Heart right ventricle (tissue), 16 donors: Measurements from ENCODE around the gene FN3K. TPM values are rescaled to one million over a fixed set of nuclear protein-coding genes. Genes with fewer than 3 reads are reported as not detected.

ENCODE experiments used
- ATAC-seq, 8 donors: fragments of 200-7000 bp; cut with Tn5 transposase; one replicate each; pipeline ENCODE4 v1.9.1; 2020; ENCODE audit warnings: mild to moderate bottlenecking in 8 of 8, moderate library complexity in 8 of 8, moderate number of reproducible peaks in 1 of 8
- DNase-seq, 2 donors: peaks; one replicate each; pipeline ENCODE4 v3.0.0-alpha.2; 2020
- H3K27ac ChIP-seq, 10 donors: fragments of 200-600 bp; sonication (generic) in 2 of 10; one replicate each; pipeline versions ENCODE4 v1.5.0 to v1.8.0; 2020 to 2022; ENCODE audit warnings: mild to moderate bottlenecking in 3 of 10
- H3K27me3 ChIP-seq, 7 donors: fragments of 200-600 bp; one replicate each; pipeline ENCODE4 v1.8.0; 2021 to 2022; ENCODE audit warnings: mild to moderate bottlenecking in 2 of 7
- H3K36me3 ChIP-seq, 9 donors: fragments of 200-600 bp; sonication (generic) in 1 of 9; one replicate each; pipeline versions ENCODE4 v1.5.0 to v1.8.0; 2020 to 2022; ENCODE audit warnings: mild to moderate bottlenecking in 2 of 9
- H3K4me1 ChIP-seq, 9 donors: fragments of 200-600 bp; sonication (generic) in 1 of 9; one replicate each; pipeline versions ENCODE4 v1.5.0 to v1.8.0; 2020 to 2022; ENCODE audit warnings: mild to moderate bottlenecking in 4 of 9
- H3K4me3 ChIP-seq, 10 donors: fragments of 200-600 bp; sonication (generic) in 2 of 10; one replicate each; pipeline versions ENCODE4 v1.5.0 to v1.8.0; 2020 to 2022; ENCODE audit warnings: mild to moderate bottlenecking in 7 of 10, moderate library complexity in 2 of 10
- H3K9me3 ChIP-seq, 11 donors: fragments of 200-600 bp in 10 of 11; sonication (generic) in 2 of 11; one replicate each; pipeline versions ENCODE4 v1.5.0 to v1.8.0; 2013 to 2022; ENCODE audit warnings: mild to moderate bottlenecking in 2 of 11, control low read depth in 1 of 11, moderate library complexity in 1 of 11
- WGBS, 2 donors: extraction: QIAGEN DNeasy Blood & Tissue Kit; methylation state at CpG; one replicate each; pipeline ENCODE4 v1.1.7; 2013; ENCODE audit warnings: inconsistent platforms in 1 of 2; 5-methylcytosine and 5-hydroxymethylcytosine counted together
- intact Hi-C, 10 donors: fragments of 100-400 bp; cut with DNase I; formaldehyde crosslinking; loops; one replicate each; pipeline versions ENCODE4 v1.11.1 to v1.14.2; 2022
- polyA plus RNA-seq, 2 donors: library from polyadenylated mRNA; stranded (reverse); fragments of 200-250 nt; gene quantifications; one replicate each; pipeline ENCODE4 v1.2.3, GENCODE V29; 2013
- total RNA-seq, 10 donors: library from RNA; stranded (reverse); fragmentation: NEBNext Ultra II Directional in 3 of 10; extraction: Animal tissue kit (Norgen Biotek cat#: 25700) in 3 of 10; gene quantifications; one replicate each; pipeline versions ENCODE4 v1.2.1 to v1.2.4, GENCODE V29; 2021 to 2023
- TF ChIP-seq, protein P1 (sequence below), 9 donors: fragments of 200-600 bp; sonication (generic) in 2 of 9; IDR thresholded peaks; one replicate each; pipeline versions ENCODE4 v1.5.0 to v1.8.0; 2021 to 2022; ENCODE audit warnings: antibody characterized with exemption in 9 of 9, mild to moderate bottlenecking in 5 of 9, moderate library complexity in 1 of 9
- donor health status: Arrhythmogenic right ventricular cardiomyopathy.
- donor health status: ischemic (EF 13 %, LVEDD 7.1; RV severe dilation, severe dysfunction).
- donor health status: healthy with polysubstance abuse.
- donor health status: DM: no; HTN: yes; CAD: no.
- donor health status: DM: no; HTN: no; CAD: no.
- donor health status: ischemic (EF 25% LVEDD 6.9; RV normal size, moderate dysfunction).
- donor health status: ischemic (EF 25% LVEDD 5.7; RV mildly dilated, moderate dysfunction).
- donor health status: healthy.
- donor health status: DM: yes; HTN: yes; CAD: no.
- donor health status: Ischemic cardiomyopathy.
- donor health status: ischemic (EF 35%, LVEDD 5.7; RV mildly dilated, moderate dysfunction).
- donor health status: nonischemic (EF 11% LVEDD 7.7; RV severe dilation, severe dysfunction).
- donor health status: DM: yes; HTN: yes; CAD: no.
- donor health status: PGD.
- donor health status: ischemic (EF 29% LVEDD 5.4; RV normal size, mild dysfunction).
- donor health status: nonischemic (EF 23%, LVEDD 6.1; RV moderate dilation, normal function).

FN3K gene
- total and polyA plus RNA-seq, 12 donors: 48.4 to 115 (median 90.7) TPM

DNA sequence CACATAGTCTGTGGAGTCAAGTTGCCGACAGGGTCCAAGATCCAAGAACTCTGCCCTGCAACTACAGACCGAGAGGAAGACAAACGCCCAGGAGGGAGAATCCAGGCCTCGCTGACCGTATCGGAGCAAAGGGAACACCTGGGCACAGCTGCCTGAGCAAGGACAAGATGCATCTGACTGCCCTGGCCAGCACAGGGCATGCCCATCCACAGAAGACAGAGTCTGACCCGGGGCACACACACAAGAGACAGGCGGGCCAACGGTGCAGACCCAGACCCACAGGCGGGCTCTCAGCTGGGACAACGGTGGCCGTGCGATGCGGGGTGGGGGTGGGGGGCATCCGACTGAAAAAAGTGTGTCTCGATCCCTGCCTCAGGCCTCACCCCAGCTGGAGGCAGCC, 43.1 kb upstream of the FN3K start:
- peaks cover 0 to 16% (median 11%) of the 10 kb centered on the region in 11 donors for H3K9me3 ChIP-seq
- ATAC-seq (no peak), DNase-seq (no peak)
- WGBS, 2 donors: 85 to 86% methylated on average over 16 of the region's 16 CpGs
- peaks cover 0 to 3% (median 0%) of the 10 kb centered on the region in 9 donors for H3K36me3 ChIP-seq
- H3K27ac ChIP-seq: no peak overlapping the region
- TF ChIP-seq, protein P1, sequence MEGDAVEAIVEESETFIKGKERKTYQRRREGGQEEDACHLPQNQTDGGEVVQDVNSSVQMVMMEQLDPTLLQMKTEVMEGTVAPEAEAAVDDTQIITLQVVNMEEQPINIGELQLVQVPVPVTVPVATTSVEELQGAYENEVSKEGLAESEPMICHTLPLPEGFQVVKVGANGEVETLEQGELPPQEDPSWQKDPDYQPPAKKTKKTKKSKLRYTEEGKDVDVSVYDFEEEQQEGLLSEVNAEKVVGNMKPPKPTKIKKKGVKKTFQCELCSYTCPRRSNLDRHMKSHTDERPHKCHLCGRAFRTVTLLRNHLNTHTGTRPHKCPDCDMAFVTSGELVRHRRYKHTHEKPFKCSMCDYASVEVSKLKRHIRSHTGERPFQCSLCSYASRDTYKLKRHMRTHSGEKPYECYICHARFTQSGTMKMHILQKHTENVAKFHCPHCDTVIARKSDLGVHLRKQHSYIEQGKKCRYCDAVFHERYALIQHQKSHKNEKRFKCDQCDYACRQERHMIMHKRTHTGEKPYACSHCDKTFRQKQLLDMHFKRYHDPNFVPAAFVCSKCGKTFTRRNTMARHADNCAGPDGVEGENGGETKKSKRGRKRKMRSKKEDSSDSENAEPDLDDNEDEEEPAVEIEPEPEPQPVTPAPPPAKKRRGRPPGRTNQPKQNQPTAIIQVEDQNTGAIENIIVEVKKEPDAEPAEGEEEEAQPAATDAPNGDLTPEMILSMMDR (IDR thresholded peaks at IDR 0.05): no peak
- no peak overlapping the region for H3K4me3 ChIP-seq
- peaks cover 2 to 17% (median 6%) of the 10 kb centered on the region in 9 donors for H3K4me1 ChIP-seq
- peaks cover 0 to 7% (median 0%) of the 10 kb centered on the region in 7 donors for H3K27me3 ChIP-seq
- intact Hi-C loops: no loop called here

DNA sequence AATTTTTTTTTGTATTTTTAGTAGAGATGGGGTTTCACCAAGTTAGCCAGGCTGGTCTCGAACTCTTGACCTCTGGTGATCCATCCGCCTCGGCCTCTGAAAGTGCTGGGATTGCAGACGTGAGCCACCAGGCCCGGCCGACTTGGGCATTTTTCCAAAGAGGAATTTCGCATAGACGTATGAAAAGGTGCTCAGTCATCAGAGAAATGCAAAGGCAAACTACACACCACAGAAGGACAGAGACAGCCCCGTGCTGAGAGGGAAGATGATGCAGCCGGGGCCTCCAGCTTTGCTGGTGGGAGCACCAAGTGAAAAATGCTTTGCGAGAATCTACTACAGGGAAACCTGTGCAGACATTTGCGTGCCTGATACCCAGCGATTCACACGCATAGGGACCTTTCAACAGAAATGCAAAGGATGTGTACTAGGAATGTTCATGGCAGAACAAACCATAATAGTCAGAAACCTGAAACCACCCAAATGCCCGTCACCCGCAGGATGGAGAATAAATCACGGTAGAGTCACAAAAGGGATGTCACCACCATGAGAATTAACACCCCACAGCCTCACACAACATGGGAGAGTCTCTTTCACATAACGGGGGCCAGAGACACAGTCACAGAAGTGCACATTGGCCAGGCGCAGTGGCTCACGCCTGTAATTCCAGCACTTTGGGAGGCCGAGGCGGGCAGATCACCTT, 42.1 kb upstream of the FN3K start:
- WGBS, 2 donors: 94 to 95% methylated on average over 22 of the region's 22 CpGs
- H3K4me1 ChIP-seq: peaks cover 4 to 15% (median 11%) of the 10 kb centered on the region in 9 donors
- ATAC-seq: no peak
- H3K27me3 ChIP-seq: peaks cover 0 to 15% (median 0%) of the 10 kb centered on the region in 7 donors
- H3K36me3 ChIP-seq: peaks cover 0 to 3% (median 0%) of the 10 kb centered on the region in 9 donors
- DNase-seq: no peak
- TF ChIP-seq, protein P1 (IDR thresholded peaks at IDR 0.05): no peak
- no peak overlapping the region for H3K27ac ChIP-seq
- intact Hi-C loops: no loop called here
- H3K4me3 ChIP-seq: no peak overlapping the region
- peaks cover 0 to 16% (median 11%) of the 10 kb centered on the region in 11 donors for H3K9me3 ChIP-seq

DNA sequence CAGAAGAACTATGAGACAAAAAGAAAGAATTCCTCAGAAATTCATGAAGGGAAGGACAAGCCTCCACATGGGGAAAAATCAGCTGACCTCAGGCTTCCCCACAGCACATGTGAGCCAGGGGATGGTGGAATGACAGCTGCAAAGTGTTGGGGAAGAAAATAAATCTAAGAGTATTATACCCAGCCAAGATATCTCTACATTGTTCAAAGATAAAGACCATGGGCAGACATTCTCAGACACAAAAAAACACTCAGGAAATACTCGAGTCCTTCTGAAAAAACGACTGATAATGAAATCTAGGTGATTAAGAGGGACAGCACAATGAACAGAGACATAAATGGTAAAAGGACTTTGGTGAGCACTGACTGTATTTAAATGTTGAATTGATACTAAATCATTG, 40.8 kb upstream of the FN3K start:
- intact Hi-C loops: no loop called here
- no peak overlapping the region for H3K27ac ChIP-seq
- WGBS, 2 donors: 61 to 65% methylated on average over 2 of the region's 2 CpGs

DNA sequence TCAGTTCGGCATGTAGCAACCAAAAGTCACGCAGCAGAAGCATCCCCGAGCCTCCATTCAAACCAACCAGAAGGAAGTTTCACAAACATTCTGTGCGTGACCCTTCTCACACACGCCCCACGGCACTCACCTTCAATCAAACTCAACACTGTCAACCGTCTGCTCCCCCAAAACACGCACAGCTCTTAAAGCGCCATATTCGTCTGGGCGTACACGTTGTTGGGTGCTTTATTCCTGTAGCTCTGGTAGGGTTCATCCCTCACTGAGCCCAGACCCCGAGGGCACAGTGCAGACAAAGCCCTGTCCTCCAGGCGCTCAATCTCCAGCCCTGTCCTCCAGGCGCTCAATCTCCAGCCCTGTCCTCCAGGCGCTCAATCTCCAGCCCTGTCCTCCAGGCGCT, 39.2 kb upstream of the FN3K start:
- no peak overlapping the region for H3K4me3 ChIP-seq
- H3K36me3 ChIP-seq: no peaks in the 10 kb centered on the region
- H3K4me1 ChIP-seq: peaks cover 4 to 20% (median 17%) of the 10 kb centered on the region in 9 donors
- intact Hi-C loops: no loop called here
- H3K27me3 ChIP-seq: peaks cover 0 to 15% (median 0%) of the 10 kb centered on the region in 7 donors
- 97% methylated on average over 15 to 16 of the region's 17 CpGs for WGBS, 2 donors
- TF ChIP-seq, protein P1 (IDR thresholded peaks at IDR 0.05): no peak
- peaks cover 0 to 16% (median 11%) of the 10 kb centered on the region in 11 donors for H3K9me3 ChIP-seq
- ATAC-seq (no peak), DNase-seq (no peak)
- no peak overlapping the region for H3K27ac ChIP-seq

More for the DNA sequence above, 40.8 kb upstream of the FN3K start:
- DNase-seq: no peak
- H3K9me3 ChIP-seq: peaks cover 0 to 16% (median 11%) of the 10 kb centered on the region in 11 donors
- H3K27me3 ChIP-seq: peaks cover 0 to 15% (median 0%) of the 10 kb centered on the region in 7 donors
- TF ChIP-seq, protein P1 (IDR thresholded peaks at IDR 0.05): no peak
- H3K4me1 ChIP-seq: peaks cover 4 to 19% (median 16%) of the 10 kb centered on the region in 9 donors
- H3K4me3 ChIP-seq: no peak overlapping the region
- H3K36me3 ChIP-seq: peaks cover 0 to 3% (median 0%) of the 10 kb centered on the region in 9 donors
- ATAC-seq: no peak
